HG03066 (cell line): ENCODE measurements around the gene MRPL28.

Experiments used
- ATAC-seq: cut with Tn5 transposase; IDR thresholded peaks from one replicate; pipeline ENCODE4 v1.9.1; 2021; ENCODE audit warnings: low read depth; ENCODE audit not compliant: unreplicated experiment

MRPL28 gene

DNA sequence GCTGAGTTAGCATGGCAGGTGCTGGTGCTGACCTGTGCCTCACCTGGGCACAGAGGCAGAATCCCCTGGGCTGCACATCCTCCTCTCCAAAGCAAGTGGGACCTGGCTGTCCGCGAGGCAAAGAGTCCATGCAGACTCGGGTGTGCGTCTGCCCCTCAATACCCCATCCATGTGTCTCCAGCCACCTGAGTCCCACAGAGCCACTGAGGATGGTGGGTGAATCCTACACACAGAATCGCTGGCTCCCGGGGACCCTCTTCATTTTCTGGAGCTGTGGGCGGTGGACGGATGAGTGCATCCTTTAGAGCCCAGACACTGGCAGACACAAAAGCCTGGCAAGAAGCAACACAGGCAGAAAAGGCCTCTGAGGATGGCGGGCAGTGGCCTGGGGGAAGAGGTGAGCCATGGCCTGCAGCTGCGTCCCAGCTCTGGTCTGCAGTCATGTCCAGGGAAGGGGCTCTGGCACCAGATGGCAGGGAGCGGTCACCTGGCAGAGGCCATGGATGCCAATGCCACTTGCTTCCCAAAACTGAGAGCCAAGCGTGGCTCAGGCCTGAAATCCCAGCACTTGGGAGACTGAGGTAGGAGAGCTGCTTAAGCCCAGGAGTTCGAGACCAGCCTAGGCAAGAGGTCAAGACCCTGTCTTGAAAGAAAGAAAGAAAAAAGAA, 47.7 kb downstream of the MRPL28 start:
- ATAC-seq, result no peak

GRCh38 chr16:321532-321931, 48.8 kb downstream of the MRPL28 start:
- no peak for ATAC-seq

GRCh38 chr16:320206-320605, 50.1 kb downstream of the MRPL28 start:
- no peak for ATAC-seq

GRCh38 chr16:318628-319027, 51.7 kb downstream of the MRPL28 start:
- no peak for ATAC-seq

DNA sequence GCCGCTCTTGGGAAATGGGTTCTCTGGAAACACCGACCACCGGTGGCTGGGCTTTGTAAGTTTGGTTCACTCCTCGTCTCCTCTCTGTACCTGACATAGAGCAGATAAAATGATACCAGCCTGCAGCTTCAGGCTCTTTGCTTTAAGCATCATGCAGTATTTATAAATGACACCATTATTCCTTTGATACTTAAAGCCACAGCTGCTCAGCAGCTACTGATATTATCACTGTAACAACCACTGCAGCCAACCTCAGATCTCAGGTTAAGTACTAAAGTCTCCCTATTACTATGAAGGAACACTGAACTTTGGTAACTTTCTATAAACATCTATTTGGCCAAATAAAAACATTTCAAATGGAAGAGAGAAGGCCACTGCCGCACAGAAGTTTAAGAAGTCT, 52.8 kb downstream of the MRPL28 start:
- no peak for ATAC-seq
